Left renal cortex interstitium (tissue), 4 donors: ENCODE measurements around the gene UCK1. TPM values are rescaled to one million over a fixed set of nuclear protein-coding genes. Genes with fewer than 3 reads are reported as not detected.
"Not testable (repeated sequence)": the region's sequence is repeated elsewhere in the genome, so short reads cannot be mapped to it uniquely, and the experiment has no call there.

Experiments
- DNase-seq, 4 donors: peaks; one replicate each; pipeline ENCODE4 v3.0.0-alpha.2; 2013; ENCODE audit warnings: low read depth in 4 of 4, low spot score in 2 of 4, missing footprints in 1 of 4
- polyA plus RNA-seq, 4 donors: library from polyadenylated mRNA; unstranded; fragments of 120-200 nt; gene quantifications; one replicate each; pipeline ENCODE4 v1.2.1, GENCODE V29; 2013; ENCODE audit not compliant: insufficient read length in 4 of 4

UCK1 gene
- polyA plus RNA-seq, 4 donors: 39.4 to 44.5 (median 41.6) TPM

DNA sequence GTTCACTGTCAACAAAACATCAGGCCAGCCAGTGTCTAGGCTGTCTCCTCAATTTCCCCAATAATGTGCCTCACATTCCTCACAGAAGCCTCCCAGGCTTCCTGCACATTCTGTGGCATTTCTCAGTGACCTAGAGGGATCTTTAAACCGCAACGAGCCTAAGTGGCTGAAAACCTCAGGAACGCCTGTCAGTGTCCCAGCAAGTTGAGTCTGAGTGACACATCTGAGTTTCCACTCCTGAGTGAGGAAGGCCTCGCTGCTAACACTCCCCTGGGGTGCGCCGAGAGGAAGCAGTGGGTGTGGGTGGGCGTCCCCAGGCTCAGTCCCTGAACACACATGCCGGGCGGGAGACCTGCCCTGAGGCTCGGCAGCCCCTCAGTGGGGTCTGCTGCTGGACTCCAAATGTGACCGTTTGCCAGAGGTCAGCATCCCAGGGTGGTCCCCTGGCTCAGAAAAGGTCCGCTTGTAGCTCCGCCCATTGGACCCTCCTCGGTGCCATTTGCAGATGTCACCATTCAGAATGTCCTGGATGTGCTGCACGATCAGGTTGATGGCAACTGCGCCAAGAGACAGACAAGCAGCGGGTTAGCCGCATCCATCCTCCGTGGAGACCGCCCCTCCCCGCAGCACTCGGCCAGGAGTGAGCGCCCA lies 6.3 kb downstream of the UCK1 start:
- no peak for DNase-seq

DNA sequence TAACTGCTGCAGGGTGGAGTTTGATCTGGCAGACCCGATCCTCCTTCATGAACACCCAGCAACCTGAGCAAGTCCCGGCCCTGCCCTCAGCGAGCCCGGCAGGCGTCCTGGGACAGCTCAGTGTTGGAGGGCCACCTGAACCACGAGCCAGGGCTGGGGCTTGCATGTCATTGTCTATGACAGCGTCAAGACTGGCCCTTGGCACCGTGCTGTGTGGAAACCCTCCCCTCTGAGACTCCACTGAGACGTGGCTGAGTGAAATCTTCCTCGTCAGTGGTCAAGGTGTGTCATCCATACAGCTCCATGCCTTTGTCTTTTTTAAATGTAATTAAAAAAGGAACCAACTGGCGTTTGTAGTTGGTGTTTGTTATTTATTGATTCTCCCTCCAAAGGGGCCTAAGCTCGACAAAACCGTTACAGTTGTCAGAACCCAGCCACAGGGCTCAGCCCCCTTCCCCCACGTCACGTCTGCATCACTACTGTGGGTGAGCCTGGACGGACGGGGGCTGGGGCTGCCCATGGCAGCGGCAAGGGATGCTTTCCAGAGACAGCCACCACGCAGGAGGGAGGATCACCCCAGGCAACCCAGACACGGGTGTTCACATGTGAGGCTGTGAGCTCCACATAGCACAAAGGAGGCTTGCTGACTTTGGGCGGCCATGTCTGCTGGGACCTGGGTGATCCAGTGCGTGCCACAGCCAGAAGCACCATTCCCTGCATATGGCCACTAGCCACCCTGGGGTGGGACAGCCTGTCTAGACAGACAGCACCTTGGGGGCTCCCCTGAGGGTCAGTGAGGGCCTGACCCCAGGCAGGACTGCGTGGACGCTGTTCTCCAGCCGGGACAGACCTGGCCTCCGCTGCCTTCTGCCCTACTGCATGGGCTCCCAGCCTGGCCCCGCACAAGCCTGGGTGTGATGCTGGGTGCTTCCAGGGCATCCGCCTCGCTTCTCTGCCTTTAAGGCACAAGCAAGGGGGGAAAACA lies 7.3 kb downstream of the UCK1 start:
- no peak for DNase-seq

DNA sequence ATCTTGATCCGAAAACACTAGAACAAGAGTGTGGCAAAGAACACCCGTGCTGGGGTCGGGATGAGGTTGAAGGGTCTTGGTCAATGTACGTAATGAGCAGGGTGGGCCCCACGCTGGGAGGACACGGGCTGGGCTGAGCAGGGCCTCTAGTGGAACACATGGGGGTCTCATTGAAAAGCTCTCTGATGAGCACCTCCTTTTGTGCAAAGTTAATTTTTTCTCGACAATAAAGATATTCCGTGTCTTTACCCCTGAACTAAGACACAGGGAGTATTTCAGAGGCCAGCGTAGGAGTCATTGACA lies 8.0 kb downstream of the UCK1 start:
- DNase-seq: no peak

DNA sequence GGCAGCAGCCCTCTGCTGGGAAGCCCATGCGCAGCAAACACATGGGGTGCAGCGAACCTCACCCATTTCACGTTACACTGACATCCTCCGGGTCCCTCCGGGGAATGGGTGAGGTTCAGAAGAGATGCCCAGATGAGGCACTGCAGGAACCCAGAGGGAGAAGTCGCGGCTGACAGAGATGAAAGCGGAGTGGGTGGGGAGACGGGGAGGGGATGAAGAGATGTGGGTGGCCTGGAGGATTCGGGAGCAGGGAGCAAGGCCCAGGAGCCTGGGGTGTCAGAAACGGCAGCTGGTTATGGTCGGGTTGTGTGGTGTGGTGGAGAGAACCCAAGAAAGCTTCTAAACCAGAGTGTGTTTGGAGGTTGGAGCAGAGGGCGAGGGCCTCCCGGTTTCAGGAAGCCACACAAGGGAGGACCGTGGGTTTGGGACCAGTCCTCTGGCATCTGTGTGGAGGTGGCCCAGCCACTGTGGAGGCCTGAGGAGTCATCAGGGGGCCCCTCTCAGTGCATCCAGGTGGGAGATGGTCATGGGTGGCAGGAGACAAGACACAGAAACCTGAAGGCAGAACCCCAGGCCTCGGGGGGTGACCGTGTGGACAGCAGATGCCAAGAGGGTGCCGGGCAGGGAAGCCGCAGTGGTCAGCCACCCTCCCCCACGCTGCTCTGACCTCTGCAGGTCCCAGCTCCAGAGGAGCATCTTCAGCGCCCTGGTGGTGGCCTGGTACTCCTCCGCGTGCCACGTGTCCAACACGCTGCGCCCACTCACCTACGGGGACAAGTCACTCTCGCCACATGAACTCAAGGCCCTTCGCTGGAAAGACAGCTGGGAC lies 8.6 kb downstream of the UCK1 start:
- DNase-seq: no peak

DNA sequence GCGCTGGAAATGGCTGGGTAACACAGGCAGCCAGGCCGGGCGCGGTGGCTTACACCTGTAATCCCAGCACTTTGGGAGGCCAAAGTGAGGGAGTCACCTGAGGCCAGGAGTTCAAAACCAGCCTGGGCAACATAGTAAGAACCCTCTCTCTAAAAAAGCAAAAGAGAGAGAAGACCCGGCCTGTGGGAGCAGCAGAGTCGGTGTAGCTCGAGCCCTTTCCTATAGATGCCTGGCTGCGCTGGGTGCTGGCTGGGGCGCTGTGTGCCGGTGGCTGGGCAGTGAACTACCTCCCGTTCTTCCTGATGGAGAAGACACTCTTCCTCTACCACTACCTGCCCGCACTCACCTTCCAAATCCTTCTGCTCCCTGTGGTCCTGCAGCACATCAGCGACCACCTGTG lies 9.2 kb downstream of the UCK1 start:
- DNase-seq: no peak

DNA sequence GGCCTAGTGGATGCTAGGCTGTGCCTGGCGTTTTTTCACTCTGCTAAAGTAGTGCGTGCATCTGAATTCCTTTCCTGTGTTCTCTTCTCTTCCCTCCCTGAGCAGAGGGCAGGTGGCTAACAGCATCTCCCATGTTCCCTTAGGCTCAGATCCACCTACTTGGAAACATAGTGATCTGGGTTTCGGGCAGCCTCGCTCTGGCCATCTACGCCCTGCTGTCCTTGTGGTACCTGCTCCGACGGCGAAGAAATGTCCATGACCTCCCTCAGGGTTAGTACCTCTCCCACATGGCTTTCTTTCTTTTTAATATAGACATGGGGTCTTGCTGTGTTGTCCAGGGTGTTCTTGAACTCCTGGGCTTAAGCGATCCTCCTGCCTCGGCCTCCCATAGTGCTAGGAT lies 9.9 kb downstream of the UCK1 start:
- no peak for DNase-seq

DNA sequence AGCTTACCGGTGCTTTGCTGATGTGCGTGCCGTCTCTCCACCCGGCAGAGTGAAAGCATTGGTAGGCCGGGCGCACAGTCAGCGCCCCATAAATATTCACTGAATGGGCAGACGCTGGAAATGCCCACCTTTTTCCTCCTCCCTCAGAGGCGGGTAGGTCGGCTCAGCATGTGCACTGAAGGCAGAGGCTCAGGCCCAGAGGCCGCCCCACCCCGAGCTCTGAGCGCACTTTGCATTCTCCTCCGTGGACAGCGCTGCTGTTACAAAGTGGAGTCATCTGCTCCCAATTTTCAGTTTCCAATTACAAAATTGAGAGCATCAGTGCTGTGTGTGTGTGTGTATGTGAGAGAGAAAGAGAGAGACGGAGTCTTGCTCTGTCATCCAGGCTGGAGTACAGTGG lies 10.6 kb downstream of the UCK1 start:
- no peak for DNase-seq

DNA sequence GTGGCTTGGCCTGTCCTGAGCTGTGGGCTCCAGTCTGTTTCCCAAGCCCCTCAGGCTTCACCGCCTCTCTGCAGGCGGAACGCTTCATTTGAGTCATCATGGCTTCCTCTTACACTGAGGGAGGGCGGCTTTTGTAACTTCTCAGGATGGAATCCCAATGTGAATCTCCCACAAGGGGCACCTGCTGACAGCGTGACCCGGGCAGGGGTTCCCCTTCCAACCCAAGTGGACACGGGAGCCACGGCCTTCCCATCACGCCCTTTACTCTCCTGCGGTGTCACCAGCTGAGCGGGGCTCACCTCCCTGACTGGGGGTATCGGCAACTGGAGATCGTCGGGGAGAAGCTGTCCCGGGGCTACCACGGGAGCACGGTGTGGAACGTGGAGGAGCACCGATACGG lies 12.5 kb downstream of the UCK1 start:
- no peak for DNase-seq

DNA sequence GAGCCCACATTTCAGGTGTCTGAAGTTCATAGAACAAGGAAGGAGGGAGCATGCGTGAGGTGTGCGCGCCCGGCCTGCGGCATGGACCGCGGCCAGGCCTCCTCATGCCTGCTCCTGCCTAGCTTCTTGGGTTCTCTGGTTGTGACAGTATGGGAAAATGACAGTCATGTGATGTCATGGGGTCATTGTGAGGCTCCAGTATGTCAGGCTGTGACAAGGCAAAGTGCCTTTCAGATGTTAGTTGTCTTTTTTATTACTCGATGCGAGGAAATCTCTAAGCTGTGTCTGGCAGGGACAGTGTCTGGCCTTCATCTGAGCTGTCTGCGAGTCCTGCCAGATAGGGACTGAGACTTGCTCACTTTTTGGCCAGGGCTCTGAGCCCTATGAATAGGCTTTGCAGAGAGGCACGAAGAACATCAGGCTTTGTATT lies 13.3 kb downstream of the UCK1 start:
- no peak for DNase-seq

DNA sequence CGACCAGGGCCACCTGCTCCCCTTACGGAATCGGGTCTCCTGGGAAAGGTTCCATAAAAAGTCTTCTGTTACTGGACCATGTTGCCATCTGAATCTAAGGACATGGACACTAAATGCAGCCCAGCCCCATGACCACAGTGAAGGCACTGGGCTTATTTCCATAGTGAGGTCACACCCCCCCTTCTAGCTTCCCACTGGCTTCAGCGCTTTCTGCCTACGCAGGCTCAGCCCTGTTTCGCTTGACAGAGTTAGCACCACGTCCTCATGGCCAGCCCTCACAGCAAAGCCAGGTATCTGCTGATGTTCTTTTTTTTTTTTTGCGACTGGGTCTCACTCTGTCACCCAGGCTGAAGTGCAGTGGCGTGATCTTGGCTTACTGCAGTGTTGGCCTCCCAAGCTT lies 14.1 kb downstream of the UCK1 start:
- DNase-seq: no peak

DNA sequence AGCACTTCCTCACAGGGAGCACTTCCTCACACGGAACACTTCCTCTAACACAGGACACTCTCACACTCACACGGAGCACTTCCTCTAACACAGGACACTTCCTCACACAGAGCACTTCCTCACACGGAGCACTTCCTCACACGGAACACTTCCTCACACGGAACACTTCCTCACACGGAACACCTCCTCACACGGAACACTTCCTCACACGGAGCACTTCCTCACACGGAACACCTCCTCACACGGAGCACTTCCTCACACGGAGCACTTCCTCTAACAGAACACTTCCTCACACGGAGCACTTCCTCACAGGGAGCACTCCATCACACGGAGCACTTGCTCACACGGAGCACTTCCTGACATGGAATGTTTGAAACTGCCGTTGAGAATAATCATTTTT lies 15.0 kb downstream of the UCK1 start:
- DNase-seq: no peak

DNA sequence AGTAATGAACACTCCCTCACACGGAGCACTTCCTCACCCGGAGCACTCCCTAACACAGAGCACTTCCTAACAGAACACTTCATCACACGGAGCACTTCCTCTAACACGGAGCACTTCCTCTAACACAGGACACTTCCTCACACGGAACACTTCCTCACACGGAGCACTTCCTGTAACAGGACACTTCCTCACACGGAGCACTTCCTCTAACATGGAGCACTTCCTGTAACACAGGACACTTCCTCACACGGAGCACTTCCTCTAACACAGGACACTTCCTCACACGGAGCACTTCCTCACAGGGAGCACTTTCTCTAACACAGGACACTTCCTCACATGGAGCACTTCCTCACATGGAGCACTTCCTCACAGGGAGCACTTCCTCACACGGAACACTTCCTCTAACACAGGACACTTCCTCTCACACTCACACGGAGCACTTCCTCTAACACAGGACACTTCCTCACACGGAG lies 15.5 kb downstream of the UCK1 start:
- DNase-seq: not testable (repeated sequence)

DNA sequence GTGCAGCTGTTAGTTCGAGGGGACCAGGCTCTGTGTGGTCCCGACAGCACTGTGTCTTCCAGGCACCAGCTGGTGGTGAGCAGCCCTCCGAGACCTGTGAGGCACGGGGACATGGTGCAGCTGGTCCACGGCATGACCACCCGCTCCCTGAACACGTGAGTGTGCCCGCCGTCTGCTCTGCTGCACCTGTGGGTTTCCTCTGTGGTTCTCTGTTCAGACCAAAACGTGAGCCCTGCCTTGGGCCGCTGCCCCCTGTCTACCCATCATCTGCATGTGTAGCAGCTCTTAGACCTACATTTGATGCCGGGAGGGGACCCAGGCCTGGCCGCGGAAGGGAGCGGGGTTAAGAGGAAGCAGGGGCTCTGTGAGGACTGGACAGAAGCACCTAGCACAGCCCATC lies 17.9 kb downstream of the UCK1 start:
- no peak for DNase-seq

DNA sequence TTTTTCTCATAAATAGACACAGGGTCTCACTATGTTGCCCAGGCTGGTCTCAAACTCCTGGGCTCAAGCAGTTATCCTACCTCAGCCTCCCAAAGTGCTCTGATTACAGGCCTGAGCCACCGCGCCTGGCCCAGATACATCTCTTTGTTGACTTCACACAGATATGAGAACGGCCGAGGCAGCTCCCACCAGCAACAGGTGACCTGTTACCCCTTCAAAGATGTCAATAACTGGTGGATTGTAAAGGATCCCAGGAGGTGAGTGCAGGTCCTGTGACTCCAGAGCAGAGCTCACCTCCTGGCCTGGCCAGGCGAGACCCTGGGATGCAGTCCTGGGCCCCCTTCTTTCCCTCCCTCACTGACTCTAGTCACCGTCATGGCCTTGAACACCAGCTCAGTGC lies 19.2 kb downstream of the UCK1 start:
- DNase-seq: no peak

DNA sequence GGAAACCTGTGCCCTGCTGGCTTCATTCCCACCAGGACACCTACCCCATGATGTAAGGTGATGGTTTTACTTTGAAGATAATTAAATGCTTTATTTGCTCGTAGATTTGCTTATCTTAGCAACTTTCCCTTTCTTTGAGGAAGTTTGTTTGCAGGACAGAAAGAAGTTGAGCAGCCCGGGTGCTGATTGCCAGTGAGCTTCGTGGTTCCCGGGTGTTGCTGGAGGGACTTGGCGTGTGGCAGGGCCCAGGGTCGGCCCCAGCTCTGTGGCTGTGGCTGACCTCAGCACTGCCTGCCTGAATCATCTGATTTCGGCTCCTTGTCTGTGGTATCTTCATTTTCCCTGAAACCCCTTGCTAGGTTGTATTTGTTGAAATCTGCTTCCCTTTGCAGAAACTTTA lies 19.6 kb downstream of the UCK1 start:
- DNase-seq: no peak

DNA sequence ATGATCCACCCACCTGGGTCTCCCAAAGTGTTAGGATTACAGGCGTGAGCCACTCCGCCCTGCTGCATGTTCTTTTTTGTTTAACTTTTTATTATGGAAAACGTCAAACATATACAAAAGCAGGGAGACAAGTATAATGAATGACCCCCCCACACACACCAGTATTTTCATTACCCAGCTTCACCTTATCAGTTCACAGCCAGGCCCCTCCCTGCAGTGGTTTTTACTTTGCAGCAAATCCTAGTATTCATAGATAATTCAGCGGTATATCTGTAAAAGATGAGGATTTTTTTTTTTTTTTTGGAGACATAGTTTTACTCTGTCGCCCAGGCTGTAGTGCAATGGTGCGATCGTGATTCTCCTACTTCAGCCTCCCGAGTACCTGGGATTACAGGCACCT lies 26.1 kb downstream of the UCK1 start:
- no peak for DNase-seq

DNA sequence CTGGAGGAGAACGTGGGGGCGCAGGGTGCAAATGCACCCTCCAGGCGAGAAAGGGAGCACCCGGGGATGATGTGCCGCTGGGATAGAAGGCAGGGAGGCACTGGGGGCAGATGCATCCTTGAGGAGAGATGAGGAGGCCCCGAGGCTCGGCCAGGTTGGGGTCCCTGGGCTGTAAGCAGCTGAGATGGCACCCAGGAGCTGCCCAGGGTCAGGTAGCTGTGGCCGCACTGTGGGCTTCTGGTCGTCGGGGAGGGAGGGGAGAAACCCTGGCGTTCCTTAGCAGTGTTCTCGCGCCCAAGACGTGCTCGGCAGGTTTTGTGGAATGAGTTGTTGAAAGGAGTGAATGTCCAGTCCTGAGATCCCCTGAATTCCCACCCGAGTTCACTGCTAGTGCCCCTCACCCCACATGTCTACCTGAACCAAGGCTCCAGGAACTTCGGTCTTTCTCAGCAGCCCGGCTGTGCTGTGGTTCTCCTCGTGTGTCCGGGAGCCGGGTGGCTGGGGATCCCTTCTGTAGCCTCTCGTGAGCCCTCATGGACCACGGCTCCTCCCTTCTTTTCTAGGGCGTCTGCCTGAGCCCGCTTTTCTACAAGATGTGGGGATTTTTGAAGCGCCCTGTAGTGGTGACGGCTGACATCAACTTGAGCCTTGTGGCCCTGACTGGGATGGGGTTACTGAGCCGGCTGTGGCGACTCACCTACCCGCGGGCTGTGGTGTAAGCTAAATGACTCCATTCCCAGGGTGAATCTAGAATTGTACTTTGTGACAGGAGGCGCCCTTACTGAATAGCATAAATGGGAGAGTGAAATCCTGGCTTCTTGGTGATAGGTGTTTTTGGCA lies 27.2 kb downstream of the UCK1 start:
- DNase-seq: no peak

DNA sequence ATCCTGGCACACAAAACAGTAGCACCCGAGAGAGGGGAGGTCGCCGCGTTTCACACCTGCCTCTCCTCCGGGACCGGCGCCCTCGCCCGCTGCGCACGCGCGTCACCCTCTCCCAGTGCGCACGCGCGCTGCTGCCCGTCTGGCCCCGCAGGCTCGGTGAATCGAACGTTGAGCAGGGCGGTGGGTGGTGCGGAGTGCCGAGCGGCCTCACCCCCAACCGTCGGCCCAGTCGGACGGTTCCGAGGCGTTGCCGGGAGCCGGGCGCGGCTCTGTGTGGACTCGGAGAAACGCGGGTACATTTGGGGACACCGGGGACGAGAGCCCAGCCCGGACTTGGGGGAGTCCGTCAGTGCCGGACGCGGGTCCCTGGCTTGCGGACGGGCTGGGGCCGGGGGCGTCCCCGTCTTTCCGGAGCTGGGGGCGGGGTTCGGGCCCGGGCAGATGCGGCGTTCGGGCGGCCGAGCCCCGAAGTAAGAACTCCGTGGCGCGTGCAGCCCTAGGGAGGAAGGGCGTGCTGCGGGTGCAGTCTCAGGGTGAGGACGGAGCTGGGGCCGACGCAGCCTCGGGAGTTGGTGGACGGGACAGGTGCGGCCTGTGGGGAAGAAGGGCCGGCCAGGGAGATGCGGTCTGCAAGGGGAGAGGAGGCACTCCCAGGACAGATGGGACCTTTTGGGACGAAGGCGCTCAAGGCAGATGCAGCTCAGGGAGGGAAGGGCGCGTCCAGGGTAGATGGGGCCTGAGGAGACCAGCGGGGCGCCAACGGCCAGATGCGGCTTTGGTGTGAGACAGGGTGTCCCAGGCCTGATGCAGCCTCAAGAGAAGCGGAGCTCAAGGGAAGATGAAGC lies 28.1 kb downstream of the UCK1 start, which contains the start of gene POMT1:
POMT1 (plus strand) TSS at position 138 of the 845 bp plus-strand sequence. CDS start 1,301 bp downstream, outside the sequence.
- peak; percentile 67 to 81 (median 76) for DNase-seq

DNA sequence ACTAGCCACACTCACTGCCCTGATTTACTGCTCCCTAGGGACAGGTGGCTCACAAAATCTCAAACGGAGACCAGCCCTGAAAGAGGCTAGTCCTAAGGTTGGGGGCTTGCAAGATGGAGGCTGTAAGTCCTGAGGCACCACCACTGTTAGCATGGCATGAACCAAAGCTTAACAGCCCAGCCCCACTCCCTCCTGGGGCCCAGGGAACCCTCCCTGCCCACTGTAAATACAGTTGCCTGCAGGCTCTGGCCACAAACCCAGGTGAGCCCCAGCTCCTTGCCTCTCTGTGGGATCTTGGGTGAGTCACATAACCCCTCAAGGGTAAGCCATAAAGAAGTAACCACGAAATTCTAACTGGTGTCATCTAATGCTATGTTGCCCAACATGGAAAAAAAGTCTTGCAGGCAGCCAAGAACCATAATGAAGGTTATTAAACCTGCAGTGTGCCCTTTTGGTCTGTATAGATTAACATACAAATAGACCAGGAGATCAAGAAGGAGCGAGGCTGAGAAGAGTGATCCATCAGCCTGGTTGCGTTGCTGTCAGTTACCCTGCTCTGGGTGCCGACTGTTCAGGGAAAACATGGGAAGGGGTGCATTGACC lies 30.0 kb downstream of the UCK1 start:
- no peak for DNase-seq
